Stimulated activated CD4-positive, alpha-beta T cell treated with anti-CD3 and anti-CD28 coated beads, Interleukin-2, amount 100 ng/mL, for 48 hours (primary cell): ENCODE results near the gene ELP2.
"Not testable (repeated sequence)": the region's sequence is repeated elsewhere in the genome, so short reads cannot be mapped to it uniquely, and the experiment has no call there.

ENCODE experiments used
- DNase-seq, 2 donors: peaks; one replicate each; pipeline ENCODE4 v3.0.0-alpha.2; 2020

ELP2 gene, protein sequence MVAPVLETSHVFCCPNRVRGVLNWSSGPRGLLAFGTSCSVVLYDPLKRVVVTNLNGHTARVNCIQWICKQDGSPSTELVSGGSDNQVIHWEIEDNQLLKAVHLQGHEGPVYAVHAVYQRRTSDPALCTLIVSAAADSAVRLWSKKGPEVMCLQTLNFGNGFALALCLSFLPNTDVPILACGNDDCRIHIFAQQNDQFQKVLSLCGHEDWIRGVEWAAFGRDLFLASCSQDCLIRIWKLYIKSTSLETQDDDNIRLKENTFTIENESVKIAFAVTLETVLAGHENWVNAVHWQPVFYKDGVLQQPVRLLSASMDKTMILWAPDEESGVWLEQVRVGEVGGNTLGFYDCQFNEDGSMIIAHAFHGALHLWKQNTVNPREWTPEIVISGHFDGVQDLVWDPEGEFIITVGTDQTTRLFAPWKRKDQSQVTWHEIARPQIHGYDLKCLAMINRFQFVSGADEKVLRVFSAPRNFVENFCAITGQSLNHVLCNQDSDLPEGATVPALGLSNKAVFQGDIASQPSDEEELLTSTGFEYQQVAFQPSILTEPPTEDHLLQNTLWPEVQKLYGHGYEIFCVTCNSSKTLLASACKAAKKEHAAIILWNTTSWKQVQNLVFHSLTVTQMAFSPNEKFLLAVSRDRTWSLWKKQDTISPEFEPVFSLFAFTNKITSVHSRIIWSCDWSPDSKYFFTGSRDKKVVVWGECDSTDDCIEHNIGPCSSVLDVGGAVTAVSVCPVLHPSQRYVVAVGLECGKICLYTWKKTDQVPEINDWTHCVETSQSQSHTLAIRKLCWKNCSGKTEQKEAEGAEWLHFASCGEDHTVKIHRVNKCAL

DNA sequence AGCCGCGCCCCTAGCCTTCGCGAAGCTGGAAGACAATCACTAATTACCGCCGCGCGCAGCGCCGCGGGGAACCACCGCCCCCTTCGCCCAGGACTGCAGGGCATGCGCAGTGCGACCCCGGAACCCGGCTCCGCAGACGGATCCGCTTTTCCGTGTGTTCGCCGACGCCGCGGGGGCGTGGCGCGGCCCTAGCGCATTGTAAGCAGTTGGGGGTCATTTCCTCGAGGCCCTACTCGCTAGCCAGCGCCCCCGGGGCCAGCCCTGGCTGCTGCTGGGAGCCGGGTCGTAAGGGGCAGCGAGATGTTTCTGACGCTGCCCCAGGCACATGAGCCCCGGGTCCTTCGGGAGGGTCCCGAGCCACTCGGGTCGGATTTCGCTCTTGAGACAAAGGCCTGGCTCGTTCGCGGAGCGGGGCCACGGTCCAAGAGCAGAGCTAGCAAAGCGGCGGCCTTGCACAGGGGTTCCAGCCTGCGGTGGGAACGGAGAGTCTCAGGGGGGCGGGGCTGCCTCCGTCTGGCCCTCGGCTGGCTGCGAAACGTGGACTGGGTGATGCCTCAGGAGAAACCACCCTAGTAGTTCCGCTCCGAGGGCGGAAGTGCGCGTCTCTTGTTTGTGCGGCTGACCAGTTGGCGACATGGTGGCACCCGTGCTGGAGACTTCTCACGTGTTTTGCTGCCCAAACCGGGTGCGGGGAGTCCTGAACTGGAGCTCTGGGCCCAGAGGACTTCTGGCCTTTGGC, at the start of gene ELP2, which contains the start of gene SLC39A6:
Gene ELP2 (plus strand): TSS at position 600 of the 739 bp plus-strand sequence. CDS start 35 bp downstream, at position 635.
Gene SLC39A6 (minus strand): TSS at position 41 of the 739 bp plus-strand sequence. CDS start 2,333 bp downstream, outside the sequence.
- peak; percentile 94 to 96 for DNase-seq

DNA sequence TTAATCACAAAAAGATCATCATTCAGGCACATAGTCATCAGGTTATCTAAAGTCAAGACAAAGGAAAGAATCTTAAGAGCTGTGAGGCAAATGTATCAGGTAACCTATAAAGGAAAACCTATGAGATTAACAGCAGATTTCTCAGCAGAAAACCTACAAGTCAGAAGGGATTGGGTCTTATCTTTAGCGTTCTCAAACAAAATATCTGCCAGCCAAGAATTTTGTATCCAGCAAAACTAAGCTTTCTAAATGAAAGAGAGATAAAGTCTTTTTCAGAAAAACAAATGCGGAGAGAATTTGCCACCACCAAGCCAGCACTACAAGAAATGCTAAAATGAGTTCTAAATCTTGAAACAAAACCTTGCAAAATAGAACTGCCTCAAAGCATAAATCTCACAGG, 48.6 kb upstream of the ELP2 start:
- DNase-seq, result not testable (repeated sequence)

DNA sequence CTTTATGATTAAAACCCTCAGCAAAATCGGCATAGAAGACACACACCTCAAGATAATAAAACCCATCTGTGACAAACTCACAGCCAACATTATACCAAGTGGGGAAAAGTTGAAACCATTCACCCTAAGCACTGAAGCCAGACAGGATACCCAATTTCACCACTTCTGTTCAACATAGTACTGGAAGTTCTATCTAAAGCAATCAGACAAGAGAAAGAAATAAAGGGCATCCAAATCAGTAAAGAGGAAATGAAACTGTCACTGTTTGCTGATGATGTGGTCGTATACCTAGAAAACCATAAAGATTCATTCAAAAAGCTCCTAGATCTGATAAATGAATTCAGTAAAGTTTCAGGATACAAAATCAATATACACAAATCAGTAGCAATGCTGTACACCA, 46.0 kb upstream of the ELP2 start:
- no peak for DNase-seq

DNA sequence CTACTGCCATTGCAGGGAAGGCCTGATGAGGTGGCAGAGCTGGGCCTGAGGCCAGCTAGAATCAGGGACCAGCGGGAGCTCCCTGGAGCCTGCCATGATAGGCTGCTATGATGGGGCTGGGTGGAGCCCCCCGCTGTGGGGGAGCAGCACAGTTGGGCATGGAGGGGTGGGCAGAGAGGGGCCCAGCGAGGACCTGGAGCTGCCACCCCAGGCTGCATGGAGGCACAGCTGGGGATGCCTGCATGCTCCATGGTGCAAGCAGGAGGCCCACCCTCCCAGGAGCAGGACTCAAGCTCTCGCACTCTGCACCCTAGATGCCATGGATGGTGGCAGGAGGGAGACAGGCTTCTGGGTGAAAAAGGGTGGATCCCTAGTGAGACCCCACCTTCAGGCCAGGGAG, 44.5 kb upstream of the ELP2 start:
- no peak for DNase-seq

DNA sequence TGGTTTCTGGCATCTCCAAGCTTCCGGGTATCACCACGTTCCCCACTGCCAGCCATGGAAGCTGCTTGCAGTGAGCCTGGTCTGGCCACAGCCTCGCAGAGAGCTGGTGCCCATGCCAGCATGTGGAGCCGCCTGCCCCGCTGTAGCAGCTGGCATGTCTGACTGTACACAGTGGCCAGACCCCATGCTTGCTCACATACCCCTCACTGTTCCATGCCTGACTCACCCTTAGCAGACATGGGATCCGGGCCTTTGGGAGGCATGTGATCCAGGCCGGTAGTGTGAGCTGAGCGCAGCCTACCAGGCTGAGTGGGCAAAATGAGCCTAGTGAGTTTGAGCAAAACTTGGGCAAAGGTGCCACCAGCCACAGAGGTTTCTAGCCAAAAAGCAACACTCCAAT, 43.5 kb upstream of the ELP2 start:
- DNase-seq, result no peak

DNA sequence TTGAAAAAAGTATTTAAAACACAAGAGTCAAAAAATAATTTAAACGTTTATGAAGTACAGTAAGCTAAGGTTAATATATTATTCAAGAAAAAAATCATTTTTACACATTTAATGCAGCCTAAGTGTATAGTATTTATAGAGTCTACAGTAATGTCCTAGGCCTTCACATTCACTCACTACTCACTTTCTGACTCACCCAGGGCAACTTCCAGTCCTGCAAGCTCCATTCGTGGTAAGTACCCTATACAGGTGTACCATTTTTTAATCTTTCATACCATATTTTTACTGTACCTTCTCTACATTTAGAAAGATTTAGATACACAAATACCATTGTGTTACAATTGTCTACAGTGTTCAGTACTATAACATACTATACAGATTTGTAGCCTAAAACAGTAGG, 41.4 kb upstream of the ELP2 start:
- DNase-seq, result no peak

DNA sequence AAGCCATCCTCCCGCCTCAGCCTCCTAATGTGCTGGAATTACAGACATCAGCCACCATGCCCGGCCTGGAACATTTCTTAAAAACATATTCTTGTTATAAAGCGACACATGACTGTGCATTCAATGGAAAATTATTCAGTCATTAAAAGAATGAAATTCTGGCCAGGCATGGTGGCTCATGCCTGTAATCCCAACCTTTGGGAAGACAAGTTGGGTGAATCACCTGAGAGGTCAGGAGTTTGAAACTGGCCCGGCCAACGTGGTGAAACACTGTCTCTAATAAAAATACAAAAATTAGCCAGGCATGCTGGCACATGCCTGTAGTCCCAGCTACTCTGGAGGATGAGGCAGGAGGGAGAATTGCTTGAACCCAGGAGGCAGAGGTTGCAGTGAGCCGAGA, 40.7 kb upstream of the ELP2 start:
- no peak for DNase-seq

DNA sequence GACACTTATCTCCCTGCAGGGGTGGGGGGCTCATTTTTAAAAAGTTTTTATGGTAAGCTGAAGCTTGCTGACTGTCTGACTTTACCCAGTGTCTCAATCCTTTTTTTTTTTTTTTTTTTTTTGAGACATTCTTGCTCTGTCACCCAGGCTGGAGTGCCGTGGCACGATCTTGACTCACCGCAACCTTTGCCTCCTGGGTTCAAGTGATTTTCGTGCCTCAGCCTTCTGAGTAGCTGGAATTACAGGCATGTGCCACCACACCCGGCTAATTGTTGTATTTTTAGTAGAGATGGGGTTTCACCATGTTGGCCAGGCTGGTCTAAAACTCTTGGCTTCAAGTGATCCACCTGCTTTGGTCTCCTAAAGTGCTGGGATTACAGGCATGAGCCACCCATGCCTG, 37.6 kb upstream of the ELP2 start:
- DNase-seq, result not testable (repeated sequence)

DNA sequence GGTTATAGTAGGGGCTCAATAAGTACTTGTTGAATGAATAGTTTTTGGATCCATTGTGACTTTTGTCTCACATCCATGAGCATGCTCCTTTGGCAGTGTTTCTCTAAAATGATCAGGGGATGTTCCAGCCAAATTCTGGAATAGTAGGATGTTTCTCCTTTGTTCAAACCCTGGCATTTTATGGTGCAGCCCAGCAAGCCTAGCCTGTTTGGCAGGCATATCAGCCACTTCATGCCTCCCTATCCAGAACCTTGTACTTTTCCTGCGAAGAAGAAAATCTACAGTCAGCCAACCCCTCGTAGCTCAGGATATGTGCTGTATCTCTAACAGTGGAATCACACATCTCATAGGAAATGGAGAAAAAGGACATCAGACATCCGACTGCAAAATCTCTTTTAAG, 35.3 kb upstream of the ELP2 start:
- DNase-seq, result no peak

DNA sequence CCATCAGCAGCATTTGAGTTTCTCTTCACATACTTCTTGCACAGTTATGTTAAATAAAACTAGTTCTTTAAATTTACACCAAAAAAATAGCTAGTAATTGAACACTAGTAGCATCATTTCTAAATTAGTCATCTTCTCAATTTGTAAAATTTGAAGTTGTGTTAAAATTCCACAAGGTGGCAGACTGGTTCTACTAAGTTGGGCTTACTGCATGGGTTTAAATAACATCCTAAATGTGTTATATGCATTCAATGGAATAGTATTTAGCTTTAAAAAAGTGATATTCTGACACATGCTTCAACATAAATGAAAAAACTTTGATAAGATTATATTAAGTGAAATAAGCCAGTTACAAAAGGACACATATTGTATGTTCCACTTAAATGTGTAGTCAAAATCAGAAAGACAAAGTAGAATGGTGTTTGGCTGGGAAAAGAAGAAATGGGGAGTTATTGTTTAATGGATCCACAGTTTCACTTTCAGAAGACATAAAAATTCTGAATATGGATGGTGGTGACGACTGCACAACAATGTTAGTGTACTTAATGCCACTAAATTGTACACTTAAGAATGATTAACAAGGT, 33.7 kb upstream of the ELP2 start:
- DNase-seq, result no peak

DNA sequence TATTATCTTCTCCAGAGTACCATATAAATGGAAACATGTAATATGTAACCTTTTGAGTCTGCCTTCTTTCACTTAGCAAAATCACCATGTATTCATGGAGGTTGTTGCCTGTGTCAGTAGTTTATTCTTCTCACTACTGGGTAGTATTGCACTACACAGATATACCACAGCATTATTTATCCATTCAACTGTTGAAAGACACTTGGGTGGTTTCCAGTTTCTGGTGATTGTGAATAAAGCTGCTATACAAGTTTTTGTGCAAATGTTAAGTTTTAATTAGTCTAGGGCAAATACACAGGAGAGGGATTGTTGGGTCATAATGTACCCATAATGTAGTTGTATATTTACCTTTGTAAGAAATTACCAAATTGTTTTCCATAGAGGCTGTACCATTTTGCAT, 32.7 kb upstream of the ELP2 start:
- no peak for DNase-seq

DNA sequence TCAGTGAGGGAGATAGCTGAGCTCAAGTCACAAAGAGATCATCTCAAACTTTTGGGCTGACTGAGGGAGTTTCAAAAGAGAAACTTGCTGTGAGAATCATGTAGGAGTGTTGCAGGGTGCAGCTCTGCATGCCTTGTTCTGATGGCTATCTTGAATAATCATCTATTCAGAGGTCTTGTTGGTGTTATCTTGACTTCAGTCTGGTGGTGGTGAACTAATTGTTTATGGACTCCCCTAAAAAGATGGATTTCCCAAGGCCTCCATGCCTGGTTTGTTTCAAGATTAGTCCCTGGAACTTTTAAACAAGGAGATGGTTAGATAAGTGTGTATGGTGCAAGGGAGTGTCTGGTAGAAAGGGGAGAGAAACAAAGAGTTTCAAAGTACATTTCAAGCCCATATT, 30.4 kb upstream of the ELP2 start:
- DNase-seq, result no peak

DNA sequence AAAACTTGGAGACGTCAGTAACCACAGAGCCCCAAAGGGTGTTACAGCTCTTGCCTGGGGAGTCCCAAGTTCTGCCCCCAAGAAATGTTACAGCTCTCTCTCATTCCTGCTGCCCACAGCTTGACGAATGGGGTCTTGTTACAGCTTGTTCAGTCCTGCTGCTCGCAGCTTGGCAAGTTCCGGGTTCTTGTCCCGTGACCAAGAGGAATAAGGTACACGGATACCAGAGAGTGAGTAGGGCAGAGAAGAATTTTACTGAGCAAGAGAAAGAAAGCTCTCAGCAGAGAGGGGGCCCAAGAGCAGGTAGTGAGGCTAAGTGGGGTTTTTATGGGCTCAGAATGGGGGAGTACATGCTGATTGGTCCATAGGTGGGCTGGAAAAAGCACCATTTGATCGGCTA, 27.8 kb upstream of the ELP2 start:
- no peak for DNase-seq

DNA sequence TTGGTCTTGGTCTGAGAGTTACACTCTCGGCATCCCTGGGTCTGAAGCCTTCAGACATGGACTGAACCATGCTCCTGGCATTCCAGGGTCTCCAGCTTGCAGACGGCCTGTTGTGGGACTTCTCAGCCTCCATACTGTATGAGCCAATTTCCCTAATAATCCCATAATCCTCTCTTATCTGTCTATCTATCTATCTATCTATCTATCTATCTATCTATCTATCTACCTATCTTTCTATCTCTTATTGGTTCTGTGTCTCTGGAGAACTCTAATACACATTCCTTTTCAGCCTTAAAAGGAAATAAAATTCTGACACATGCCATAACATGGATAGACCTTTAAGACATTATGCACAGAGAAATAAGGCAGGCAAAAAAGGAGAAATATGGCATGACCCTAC, 24.9 kb upstream of the ELP2 start:
- no peak for DNase-seq

DNA sequence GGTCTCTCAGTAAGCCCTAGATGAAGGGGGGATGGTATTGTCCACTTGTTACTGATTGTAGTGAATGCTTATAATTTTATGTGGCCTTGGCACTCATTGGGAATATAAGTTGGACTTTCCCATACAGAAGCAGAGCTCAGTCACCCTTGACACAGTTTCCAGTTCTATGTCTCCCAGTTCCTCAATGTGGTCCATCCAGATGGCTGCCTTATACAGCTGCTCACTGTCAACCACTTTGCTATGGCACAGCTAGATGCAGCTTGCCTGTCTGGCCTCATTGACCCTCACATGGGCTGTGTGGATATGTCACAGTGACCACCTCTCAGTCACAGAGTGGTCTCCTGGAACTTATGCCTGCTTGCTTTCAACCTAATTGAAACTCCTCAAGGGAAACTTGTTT, 22.2 kb upstream of the ELP2 start:
- DNase-seq, result no peak

DNA sequence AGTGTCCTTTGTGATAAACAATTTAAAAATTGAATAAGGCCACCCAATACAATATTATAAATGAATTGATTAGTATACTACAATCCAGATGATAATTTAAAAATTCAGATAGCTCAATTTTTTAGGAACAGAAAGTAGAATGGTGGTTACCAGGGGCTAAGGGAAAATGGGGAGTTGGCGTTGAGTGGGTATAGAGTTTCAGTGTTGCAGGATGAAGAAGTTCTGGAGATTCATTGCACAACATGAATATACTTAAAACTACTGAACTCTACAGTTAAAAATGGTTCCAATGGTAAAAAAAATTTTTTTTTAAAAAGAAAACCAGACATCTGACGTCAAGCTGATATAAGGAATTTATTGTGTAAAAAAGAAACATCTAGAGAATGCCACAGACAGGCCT, 21.5 kb upstream of the ELP2 start:
- DNase-seq, result no peak

DNA sequence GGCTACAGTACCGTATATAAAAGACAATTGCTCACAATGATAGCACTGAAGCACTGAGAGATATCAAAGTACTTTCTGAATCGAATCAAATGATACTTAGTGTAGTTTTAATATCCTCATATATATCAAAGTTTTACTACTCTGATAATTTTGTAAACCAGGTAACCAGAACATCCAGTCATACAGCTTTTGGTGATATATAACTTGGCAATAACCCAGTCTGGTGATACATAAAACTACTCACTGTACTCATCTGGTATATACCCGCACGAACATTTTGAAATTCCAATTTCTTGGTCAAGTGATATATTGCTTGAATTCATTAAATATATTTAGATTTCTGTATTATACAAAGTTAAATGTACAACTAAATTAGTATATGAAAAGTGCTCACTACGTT, 21.1 kb upstream of the ELP2 start:
- DNase-seq, result no peak

DNA sequence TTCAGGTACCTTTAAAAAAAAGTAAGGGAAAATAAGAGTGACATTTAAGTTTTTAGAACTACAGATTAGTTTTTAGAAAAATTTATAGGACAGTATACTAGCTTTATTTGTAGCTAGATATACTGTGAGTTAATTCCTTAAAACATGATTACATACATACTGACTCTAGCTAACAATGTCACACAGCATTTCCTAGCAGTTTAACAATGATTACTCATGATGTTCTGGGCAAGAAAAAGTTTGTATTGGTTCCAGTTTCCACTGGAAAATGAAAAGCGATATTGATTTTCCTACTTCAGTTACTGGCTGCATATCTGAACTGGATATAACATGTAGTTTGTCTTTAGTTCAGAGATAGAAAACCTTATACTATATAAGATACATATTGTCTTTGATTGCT, 20.0 kb upstream of the ELP2 start:
- no peak for DNase-seq

DNA sequence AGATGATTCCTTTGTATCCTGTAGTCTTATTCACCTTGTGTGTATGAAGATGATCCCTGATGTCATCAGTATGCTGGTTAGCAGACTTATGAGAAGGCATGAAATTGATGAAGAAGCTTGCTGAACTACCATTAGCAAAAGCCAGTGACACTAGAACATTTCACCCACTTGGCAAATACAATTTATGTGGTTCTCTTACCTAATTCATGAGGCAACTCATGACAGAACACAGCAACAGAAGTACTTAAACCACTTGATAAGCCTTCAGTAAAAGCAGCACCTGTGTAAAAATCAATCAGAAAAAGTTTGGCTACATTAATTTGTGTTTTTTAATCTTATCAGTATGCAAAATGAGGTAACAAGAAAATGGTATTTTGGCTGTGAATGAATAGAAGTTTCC, 17.4 kb upstream of the ELP2 start:
- no peak for DNase-seq

DNA sequence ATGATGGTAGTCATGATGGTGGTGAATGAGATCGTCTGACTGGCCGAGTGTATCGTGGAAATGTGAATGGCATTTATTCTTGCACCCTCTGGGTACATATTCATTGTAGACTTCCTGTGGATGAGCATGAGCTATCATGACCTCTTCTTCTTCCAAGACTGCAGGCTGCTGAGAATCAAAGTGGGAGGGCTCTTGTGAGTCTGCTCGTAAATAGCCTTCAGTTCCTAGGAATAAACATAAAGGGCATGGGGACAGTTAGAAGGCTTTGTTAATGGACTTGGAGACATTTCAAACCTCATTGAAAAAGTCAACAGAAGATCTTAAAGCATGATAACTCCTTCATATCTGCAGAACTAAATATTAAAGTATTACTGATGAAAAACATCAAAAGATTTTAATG, 15.4 kb upstream of the ELP2 start:
- DNase-seq, result no peak

DNA sequence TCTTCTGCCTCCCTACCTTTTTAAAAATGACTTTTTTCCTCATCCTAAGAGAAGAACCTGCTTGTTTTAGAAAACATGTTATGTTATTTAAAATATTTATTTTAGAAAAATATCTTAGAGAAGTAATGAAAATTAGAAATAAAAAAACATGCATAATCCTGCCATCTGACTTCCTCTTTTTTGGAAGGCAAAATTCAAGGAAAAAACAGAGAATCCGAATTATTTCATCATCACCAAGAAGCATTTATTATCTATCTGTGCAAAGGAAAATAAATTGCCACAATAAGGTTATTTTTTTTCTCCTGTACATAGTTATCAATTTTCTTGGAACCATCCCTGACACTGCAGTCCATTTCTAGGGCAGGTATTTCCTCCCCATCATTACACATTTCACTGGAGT, 15.0 kb upstream of the ELP2 start:
- DNase-seq, result no peak

DNA sequence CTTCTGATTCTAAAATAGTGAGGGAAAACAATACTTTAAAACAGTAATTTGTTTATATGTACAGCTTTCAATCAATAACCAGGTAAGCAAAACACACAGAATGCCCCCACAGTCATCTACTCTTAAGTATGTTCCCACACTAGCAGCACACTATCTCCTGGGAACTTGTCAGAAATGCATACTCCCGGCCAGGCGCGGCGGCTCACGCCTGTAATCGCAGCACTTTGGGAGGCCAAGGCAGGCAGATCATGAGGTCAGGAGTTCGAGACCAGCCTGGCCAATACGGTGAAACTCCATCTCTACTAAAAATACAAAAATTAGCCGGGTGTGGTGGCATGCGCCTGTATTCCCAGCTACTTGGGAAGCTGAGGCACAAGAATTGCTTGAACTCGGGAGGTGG, 12.9 kb upstream of the ELP2 start:
- not testable (repeated sequence) for DNase-seq

DNA sequence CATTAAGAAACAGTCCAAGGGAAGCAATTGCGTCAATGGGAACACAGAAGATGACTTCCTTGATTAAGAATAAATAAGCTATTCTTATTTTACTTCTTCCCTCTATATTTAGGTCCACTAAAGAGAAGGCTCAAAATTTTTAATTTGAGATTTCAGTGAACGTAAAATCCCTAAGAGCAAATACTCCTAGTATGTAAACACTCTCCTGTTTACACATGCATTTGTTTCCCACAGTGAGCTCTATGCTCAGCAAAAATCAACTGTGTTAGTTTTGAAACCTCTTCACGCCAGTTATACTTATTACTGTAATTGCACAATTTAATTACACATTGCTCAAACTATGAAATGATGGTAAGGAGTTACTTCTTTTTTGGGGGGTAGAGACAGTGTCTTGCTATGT, 9.4 kb upstream of the ELP2 start:
- no peak for DNase-seq
